Neural progenitor cell (in vitro differentiated cells): Measurements from ENCODE around the gene FBP1. TPM values are rescaled to one million over a fixed set of nuclear protein-coding genes. Genes with fewer than 3 reads are reported as not detected.
A peak's percentile ranks its signal among the peaks of the same experiment; 100 is the strongest.

Experiments used
- DNase-seq: peaks from one replicate; pipeline ENCODE4 v3.0.0-alpha.2; 2016; ENCODE audit warnings: low spot score
- H2AFZ ChIP-seq: fragments of 200-600 bp; sonication (generic); replicated peaks from 2 replicates; pipeline ENCODE4 v1.6.1; 2016; ENCODE audit warnings: antibody characterized with exemption
- H3F3A ChIP-seq: fragments of 200-600 bp; sonication (generic); 2 replicates; pipeline ENCODE4 v1.6.1; 2016; ENCODE audit warnings: antibody characterized with exemption, low read depth
- H3K27ac ChIP-seq: fragments of 200-600 bp; sonication (generic); 2 replicates; pipeline ENCODE4 v1.5.1; 2016; ENCODE audit warnings: mild to moderate bottlenecking
- H3K27me3 ChIP-seq: fragments of 200-600 bp; sonication (generic); 2 replicates; pipeline ENCODE4 v1.6.1; 2016; ENCODE audit warnings: mild to moderate bottlenecking, moderate library complexity
- H3K36me3 ChIP-seq: fragments of 200-600 bp; sonication (generic); 2 replicates; pipeline ENCODE4 v1.5.1; 2016
- H3K4me1 ChIP-seq: fragments of 200-600 bp; sonication (generic); 2 replicates; pipeline ENCODE4 v1.6.1; 2016; ENCODE audit warnings: mixed run types
- H3K4me2 ChIP-seq: fragments of 200-600 bp; sonication (generic); 2 replicates; pipeline ENCODE4 v1.6.1; 2016
- H3K4me3 ChIP-seq: fragments of 200-600 bp; sonication (generic); 2 replicates; pipeline ENCODE4 v1.5.1; 2016
- H3K79me2 ChIP-seq: fragments of 200-600 bp; sonication (generic); 2 replicates; pipeline ENCODE4 v1.6.1; 2016; ENCODE audit warnings: low read depth
- H3K9ac ChIP-seq: fragments of 200-600 bp; sonication (generic); 2 replicates; pipeline ENCODE4 v1.6.1; 2016
- H3K9me3 ChIP-seq: fragments of 200-600 bp; sonication (generic); 2 replicates; pipeline ENCODE4 v1.5.1; 2016; ENCODE audit warnings: low read depth
- H4K20me1 ChIP-seq: fragments of 200-600 bp; sonication (generic); 2 replicates; pipeline ENCODE4 v1.6.1; 2016; ENCODE audit warnings: low read depth
- H3K27ac Mint-ChIP-seq: 3 replicates; pipeline ENCODE4 v1.8.0; 2021; ENCODE audit warnings: mixed read lengths
- H3K27me3 Mint-ChIP-seq: 2 replicates; pipeline ENCODE4 v1.8.0; 2022; ENCODE audit warnings: low read depth, mild to moderate bottlenecking, inconsistent platforms, moderate library complexity, mixed read lengths; ENCODE audit not compliant: insufficient read depth
- H3K36me3 Mint-ChIP-seq: 3 replicates; pipeline ENCODE4 v1.8.0; 2021; ENCODE audit warnings: mixed read lengths
- H3K4me1 Mint-ChIP-seq: 3 replicates; pipeline ENCODE4 v1.8.0; 2021; ENCODE audit warnings: mixed read lengths
- H3K4me3 Mint-ChIP-seq: 3 replicates; pipeline ENCODE4 v1.8.0; 2021; ENCODE audit warnings: mild to moderate bottlenecking, moderate library complexity, mixed read lengths
- H3K9me3 Mint-ChIP-seq: 3 replicates; pipeline ENCODE4 v1.8.0; 2020; ENCODE audit warnings: mixed read lengths
- CTCF ChIP-seq: fragments of 200-600 bp; sonication (generic); IDR thresholded peaks from 2 replicates; pipeline ENCODE4 v1.5.1; 2017; ENCODE audit warnings: antibody characterized with exemption, mild to moderate bottlenecking
- EZH2 ChIP-seq: fragments of 200-600 bp; sonication (generic); IDR thresholded peaks from 2 replicates; pipeline ENCODE4 v1.6.1; 2017; ENCODE audit warnings: antibody characterized with exemption, mild to moderate bottlenecking, moderate library complexity
- EZH2phosphoT487 ChIP-seq: fragments of 200-600 bp; sonication (generic); IDR thresholded peaks from 2 replicates; pipeline ENCODE4 v1.6.1; 2017; ENCODE audit warnings: antibody characterized with exemption
- total RNA-seq: library from RNA; depleted of rRNA; stranded (reverse); fragments of >200 nt; gene quantifications from 2 replicates; pipeline ENCODE4 v1.2.3, GENCODE V29; 2015; ENCODE audit warnings: low replicate concordance

Gene FBP1
- total RNA-seq, 1 donor from 2014 or later: not detected

GRCh38 chr9:94643176-94643575 is 3.9 kb upstream of the FBP1 start:
- Histone ChIP-seq H3K9ac (no peak overlapping the region), H4K20me1 (peaks cover 8% of the 10 kb centered on the region), H3K4me3 (no peak overlapping the region), H3K27me3 (peaks cover 48% of the 10 kb centered on the region), H3K4me1 (peaks cover 10% of the 10 kb centered on the region), H3K36me3 (no peaks in the 10 kb centered on the region), H3K4me2 (no peak overlapping the region), H3K79me2 (no peaks in the 10 kb centered on the region), H2AFZ (no peak overlapping the region), H3F3A (peaks cover 5% of the 10 kb centered on the region), H3K9me3 (no peaks in the 10 kb centered on the region), H3K27ac (no peak overlapping the region)
- no peak overlapping the region for H3K4me3 Mint-ChIP-seq
- no peak overlapping the region for H3K27ac Mint-ChIP-seq
- H3K27me3 Mint-ChIP-seq: peaks cover 28% of the 10 kb centered on the region
- no peak for TF ChIP-seq EZH2phosphoT487
- TF ChIP-seq CTCF: no peak
- TF ChIP-seq EZH2: no peak
- peaks cover 23% of the 10 kb centered on the region for H3K4me1 Mint-ChIP-seq
- H3K36me3 Mint-ChIP-seq: no peaks in the 10 kb centered on the region
- H3K9me3 Mint-ChIP-seq: peaks cover 3% of the 10 kb centered on the region
- DNase-seq: no peak

GRCh38 chr9:94642501-94642900 is 3.2 kb upstream of the FBP1 start:
- H3K4me1 ChIP-seq: peaks cover 10% of the 10 kb centered on the region

GRCh38 chr9:94639999-94640376 is 670 bp upstream of the FBP1 start:
- peak overlapping the region; percentile 99 for H3K4me2 ChIP-seq
- Mint-ChIP-seq H3K27ac (no peak overlapping the region), H3K27me3 (peaks cover 35% of the 10 kb centered on the region), H3K4me1 (peaks cover 10% of the 10 kb centered on the region), H3K4me3 (peak overlapping the region; percentile 91), H3K36me3 (no peaks in the 10 kb centered on the region), H3K9me3 (peaks cover 3% of the 10 kb centered on the region)
- H4K20me1 ChIP-seq: peaks cover 8% of the 10 kb centered on the region
- peak overlapping the region; percentile 67 for H2AFZ ChIP-seq
- H3K4me3 ChIP-seq: peak overlapping the region; percentile 52
- peak; percentile 31 for DNase-seq
- no peaks in the 10 kb centered on the region for H3K79me2 ChIP-seq
- H3K4me1 ChIP-seq: peaks cover 7% of the 10 kb centered on the region
- no peak overlapping the region for H3K9ac ChIP-seq
- H3F3A ChIP-seq: peaks cover 5% of the 10 kb centered on the region
- H3K27me3 ChIP-seq: peaks cover 80% of the 10 kb centered on the region
- no peak overlapping the region for H3K27ac ChIP-seq
- H3K36me3 ChIP-seq: no peaks in the 10 kb centered on the region
- TF ChIP-seq EZH2phosphoT487 (no peak), EZH2 (no peak), CTCF (no peak)
- H3K9me3 ChIP-seq: no peaks in the 10 kb centered on the region

More at GRCh38 chr9:94642501-94642900, 3.2 kb upstream of the FBP1 start:
- peaks cover 33% of the 10 kb centered on the region for H3K27me3 Mint-ChIP-seq
- H3K36me3 Mint-ChIP-seq: no peaks in the 10 kb centered on the region
- H3K9me3 ChIP-seq: no peaks in the 10 kb centered on the region
- no peaks in the 10 kb centered on the region for H3K36me3 ChIP-seq
- peaks cover 55% of the 10 kb centered on the region for H3K27me3 ChIP-seq
- TF ChIP-seq EZH2phosphoT487 (no peak), CTCF (no peak), EZH2 (no peak)
- H4K20me1 ChIP-seq: peaks cover 8% of the 10 kb centered on the region
- peaks cover 3% of the 10 kb centered on the region for H3K9me3 Mint-ChIP-seq
- no peak overlapping the region for H3K27ac ChIP-seq
- H3K9ac ChIP-seq: no peak overlapping the region
- H3K4me3 ChIP-seq: no peak overlapping the region
- H3K4me2 ChIP-seq: no peak overlapping the region
- H3K79me2 ChIP-seq: no peaks in the 10 kb centered on the region
- no peak overlapping the region for H2AFZ ChIP-seq
- H3K4me1 Mint-ChIP-seq: peaks cover 21% of the 10 kb centered on the region
- no peak overlapping the region for H3K27ac Mint-ChIP-seq
- H3F3A ChIP-seq: peaks cover 5% of the 10 kb centered on the region
- no peak for DNase-seq
- H3K4me3 Mint-ChIP-seq: no peak overlapping the region
